Brain microvascular endothelial cell (primary cell): ENCODE results near the gene KCND3.

Experiments used
- DNase-seq: peaks from one replicate; pipeline ENCODE4 v3.0.0-alpha.2; 2020
- H3K27ac ChIP-seq: fragments of 250-450 bp; sonication (Bioruptor Pico); 2 replicates; pipeline ENCODE4 v1.5.1; 2020; ENCODE audit warnings: mild to moderate bottlenecking, moderate library complexity
- H3K27me3 ChIP-seq: fragments of 250-450 bp; sonication (Bioruptor Pico); replicated peaks from 2 replicates; pipeline ENCODE4 v1.5.1; 2020; ENCODE audit warnings: mild to moderate bottlenecking
- H3K36me3 ChIP-seq: fragments of 250-450 bp; sonication (Bioruptor Pico); replicated peaks from 2 replicates; pipeline ENCODE4 v1.5.1; 2020; ENCODE audit warnings: mild to moderate bottlenecking
- H3K4me3 ChIP-seq: 2 replicates; pipeline ENCODE4 v1.5.1; 2011; ENCODE audit warnings: low read depth, mild to moderate bottlenecking, control low read depth, low read length, moderate library complexity
- CTCF ChIP-seq: IDR thresholded peaks from 2 replicates; pipeline ENCODE4 v1.5.1; 2011; ENCODE audit warnings: low read depth, mild to moderate bottlenecking, moderate library complexity, low read length, control low read depth, inconsistent platforms; ENCODE audit errors: missing control alignments
- in situ Hi-C: cut with HindIII; loops from 2 replicates; pipeline ENCODE4 v1.10.0; 2017; ENCODE audit warnings: low sequenced_read_pairs, low pct_ligation_motif_present

Gene KCND3

DNA sequence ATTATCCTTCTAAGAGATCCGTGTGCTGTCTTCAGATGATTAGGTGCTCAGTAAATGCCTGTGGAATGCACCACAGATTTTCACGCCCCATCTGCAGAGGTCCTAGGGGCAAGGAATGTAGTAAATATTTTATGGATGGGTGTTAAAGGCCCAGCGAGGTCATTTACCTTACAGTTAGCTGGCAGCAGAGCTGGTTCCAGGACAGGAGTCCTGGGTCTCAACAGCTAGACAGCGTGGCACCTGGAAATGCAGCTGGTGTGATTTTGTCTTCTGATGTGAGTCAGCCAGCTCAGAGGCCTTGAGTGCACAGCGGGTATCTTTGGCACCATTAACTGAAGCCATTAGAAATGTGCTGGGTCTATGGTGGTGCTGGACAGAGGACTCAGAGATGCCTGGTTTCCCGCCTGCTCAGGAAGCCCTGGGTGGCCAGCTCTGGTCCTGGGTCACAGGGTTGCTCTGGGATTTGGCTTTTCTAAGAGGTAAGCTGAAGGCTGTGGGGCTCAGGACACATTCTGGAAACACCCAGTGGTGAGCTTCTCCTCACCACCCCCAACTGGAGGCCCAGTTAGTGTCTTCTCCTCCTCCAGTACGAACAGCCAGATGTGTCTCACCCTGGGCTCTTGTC is 168.2 kb downstream of the KCND3 start:
- in situ Hi-C loops, result no loop called here
- no peak for TF ChIP-seq CTCF
- DNase-seq, result no peak
- Histone ChIP-seq H3K27me3 (no peaks in the 10 kb centered on the region), H3K27ac (no peak overlapping the region), H3K4me3 (no peak overlapping the region), H3K36me3 (no peaks in the 10 kb centered on the region)

DNA sequence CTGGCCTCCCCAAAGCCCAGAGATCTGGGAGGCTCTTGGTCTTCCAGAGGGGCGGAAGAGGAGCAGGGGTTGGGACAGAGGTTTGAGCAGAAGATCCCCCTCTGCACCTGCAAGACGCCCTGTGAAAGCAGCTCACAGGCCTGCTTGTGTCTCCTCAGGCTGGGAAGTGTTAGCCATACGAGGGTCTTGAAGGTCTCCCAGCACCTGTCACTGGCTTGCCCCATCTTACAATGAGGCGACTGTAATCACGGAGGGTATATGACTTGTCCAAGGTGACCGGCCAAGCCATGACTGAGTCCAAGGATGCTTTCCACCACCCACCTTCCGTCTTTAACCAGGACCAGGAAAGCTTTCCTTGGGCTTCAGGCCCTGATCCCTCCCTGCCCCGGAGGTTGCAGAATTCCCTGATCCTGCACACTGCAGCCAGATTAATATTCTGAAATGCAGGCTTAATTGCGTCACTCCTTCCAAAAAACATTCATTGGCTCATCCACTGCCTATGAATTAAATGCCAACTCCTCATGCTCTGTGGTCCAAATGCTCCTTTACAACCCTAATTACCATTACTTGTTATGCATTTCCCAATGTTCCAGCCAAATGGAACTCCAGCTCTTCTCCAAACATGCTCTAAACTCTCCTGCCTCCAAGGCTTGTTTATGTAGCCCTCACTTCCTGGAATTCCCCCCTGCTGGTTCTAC is 169.8 kb downstream of the KCND3 start:
- in situ Hi-C loops, result no loop called here

GRCh38 chr1:111818546-111818945 is 170.9 kb downstream of the KCND3 start:
- H3K4me3 ChIP-seq, result no peak overlapping the region
- DNase-seq, result no peak
- no peak overlapping the region for H3K27ac ChIP-seq
- H3K36me3 ChIP-seq, result no peaks in the 10 kb centered on the region
- H3K27me3 ChIP-seq, result no peaks in the 10 kb centered on the region
- in situ Hi-C loops, result no loop called here
- TF ChIP-seq CTCF, result no peak

More for the DNA sequence above, 169.8 kb downstream of the KCND3 start:
- H3K4me3 ChIP-seq, result no peak overlapping the region
- H3K27me3 ChIP-seq, result no peaks in the 10 kb centered on the region
- DNase-seq, result no peak
- TF ChIP-seq CTCF, result no peak
- no peak overlapping the region for H3K27ac ChIP-seq
- no peaks in the 10 kb centered on the region for H3K36me3 ChIP-seq

GRCh38 chr1:111818081-111818480 is 171.4 kb downstream of the KCND3 start:
- H3K4me3 ChIP-seq, result no peak overlapping the region
- no peaks in the 10 kb centered on the region for H3K27me3 ChIP-seq
- no peak for TF ChIP-seq CTCF
- no peaks in the 10 kb centered on the region for H3K36me3 ChIP-seq
- no peak for DNase-seq
- in situ Hi-C loops, result no loop called here
- no peak overlapping the region for H3K27ac ChIP-seq

DNA sequence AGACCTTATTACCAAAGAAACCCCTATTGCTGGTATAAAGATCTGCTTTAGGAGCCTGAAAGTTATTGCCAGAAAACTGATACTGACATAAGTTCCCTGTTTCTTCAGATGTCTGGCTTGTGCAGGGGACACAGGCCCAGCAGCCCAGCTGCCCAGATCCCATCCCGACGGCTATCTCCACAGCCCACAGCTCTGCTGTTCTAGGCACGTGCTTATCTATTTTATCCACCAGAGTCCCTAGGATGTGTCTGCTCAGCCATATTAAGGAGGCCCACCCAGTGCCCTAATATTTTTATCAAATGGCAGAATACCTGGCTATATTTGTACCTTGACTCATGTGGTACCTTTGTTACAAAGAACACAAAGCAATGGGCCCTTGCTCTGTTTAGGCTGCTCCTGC is 174.8 kb downstream of the KCND3 start:
- no peak overlapping the region for H3K27ac ChIP-seq
- in situ Hi-C loops, result no loop called here
- TF ChIP-seq CTCF, result no peak
- no peak overlapping the region for H3K4me3 ChIP-seq
- H3K36me3 ChIP-seq, result no peaks in the 10 kb centered on the region
- no peaks in the 10 kb centered on the region for H3K27me3 ChIP-seq
- no peak for DNase-seq

GRCh38 chr1:111814305-111814628 is 175.2 kb downstream of the KCND3 start:
- no peak for DNase-seq
- Histone ChIP-seq H3K27ac (no peak overlapping the region), H3K36me3 (no peaks in the 10 kb centered on the region), H3K27me3 (no peaks in the 10 kb centered on the region), H3K4me3 (no peak overlapping the region)
- no peak for TF ChIP-seq CTCF
- in situ Hi-C loops, result no loop called here
